DOHH2 (cell line): Measurements from ENCODE around the gene PTPN4.

Source experiments
- H3F3A ChIP-seq: fragments of 200-600 bp; sonication (generic), shearing (Covaris generic); 2 replicates; pipeline ENCODE4 v1.6.0; 2016; ENCODE audit warnings: antibody characterized with exemption, mild to moderate bottlenecking; ENCODE audit not compliant: control insufficient read depth, insufficient read depth
- H3K27ac ChIP-seq: fragments of 200-600 bp; sonication (generic); 2 replicates; pipeline ENCODE4 v1.5.1; 2014; ENCODE audit warnings: low read depth, mild to moderate bottlenecking, low read length, moderate library complexity
- H3K27me3 ChIP-seq: fragments of 200-600 bp; sonication (generic); 2 replicates; pipeline ENCODE4 v1.6.1; 2014; ENCODE audit warnings: mild to moderate bottlenecking, low read length, mixed read lengths; ENCODE audit not compliant: control insufficient read depth
- H3K36me3 ChIP-seq: fragments of 200-600 bp; sonication (generic); 2 replicates; pipeline ENCODE4 v1.6.1; 2014; ENCODE audit warnings: mild to moderate bottlenecking, low read length, moderate library complexity, mixed read lengths; ENCODE audit not compliant: control insufficient read depth
- H3K4me1 ChIP-seq: fragments of 200-600 bp; sonication (generic); 2 replicates; pipeline ENCODE4 v1.6.1; 2014; ENCODE audit warnings: mild to moderate bottlenecking, low read length, mixed read lengths; ENCODE audit not compliant: control insufficient read depth
- H3K4me2 ChIP-seq: fragments of 200-600 bp; sonication (generic); 2 replicates; pipeline ENCODE4 v1.6.0; 2014; ENCODE audit warnings: mild to moderate bottlenecking, low read length, moderate library complexity
- H3K4me3 ChIP-seq: fragments of 200-600 bp; sonication (generic); 2 replicates; pipeline ENCODE4 v1.5.1; 2014; ENCODE audit warnings: mild to moderate bottlenecking, low read length, mixed read lengths
- H3K79me2 ChIP-seq: fragments of 200-600 bp; sonication (generic); 2 replicates; pipeline ENCODE4 v1.6.1; 2014; ENCODE audit warnings: mild to moderate bottlenecking, low read length, mixed read lengths; ENCODE audit not compliant: control insufficient read depth
- H3K9me2 ChIP-seq: fragments of 200-600 bp; sonication (generic); replicated peaks from 2 replicates; pipeline ENCODE4 v1.6.1; 2014; ENCODE audit warnings: mild to moderate bottlenecking, low read length, mixed read lengths; ENCODE audit not compliant: control insufficient read depth
- H3K9me3 ChIP-seq: fragments of 200-600 bp; sonication (generic); 2 replicates; pipeline ENCODE4 v1.6.1; 2014; ENCODE audit warnings: antibody characterized with exemption, low read length, mixed read lengths; ENCODE audit not compliant: control insufficient read depth, insufficient read depth
- H4K20me1 ChIP-seq: fragments of 200-600 bp; sonication (generic); 2 replicates; pipeline ENCODE4 v1.6.0; 2014; ENCODE audit warnings: low read depth, mild to moderate bottlenecking, antibody characterized with exemption, low read length, moderate library complexity; ENCODE audit not compliant: control insufficient read depth, insufficient read depth
- CTCF ChIP-seq: fragments of 200-600 bp; sonication (generic); IDR thresholded peaks from one replicate; pipeline ENCODE4 v1.5.1; 2014; ENCODE audit warnings: antibody characterized with exemption, mild to moderate bottlenecking, low read depth, low read length; ENCODE audit not compliant: poor library complexity, severe bottlenecking
- EZH2phosphoT487 ChIP-seq: fragments of 200-600 bp; sonication (generic); IDR thresholded peaks from 2 replicates; pipeline ENCODE4 v1.6.1; 2017; ENCODE audit warnings: borderline replicate concordance, mild to moderate bottlenecking, antibody characterized with exemption, low read length, moderate library complexity, mixed read lengths

PTPN4 gene

GRCh38 chr2:120014226-120014980 lies 254.7 kb downstream of the PTPN4 start:
- Histone ChIP-seq H3K27me3 (peaks cover 12% of the 10 kb centered on the region), H3K79me2 (no peaks in the 10 kb centered on the region), H3K27ac (no peak overlapping the region), H3F3A (peaks cover 3% of the 10 kb centered on the region; the same call in 1 of the 2 replicates), H3K4me2 (peak overlapping the region; percentile 96; the same call in 1 of the 2 replicates), H3K9me2 (no peaks in the 10 kb centered on the region), H3K4me1 (peaks cover 18% of the 10 kb centered on the region), H3K9me3 (no peaks in the 10 kb centered on the region), H4K20me1 (0 out of 2 replicates have a peak, but pooled peaks cover 4% of the 10 kb centered on the region), H3K36me3 (no peaks in the 10 kb centered on the region; the same call in 1 of the 2 replicates), H3K4me3 (no peak overlapping the region)
- TF ChIP-seq CTCF = no peak
- TF ChIP-seq EZH2phosphoT487 = no peak

GRCh38 chr2:120016800-120017199 lies 257.1 kb downstream of the PTPN4 start:
- Histone ChIP-seq H3F3A (peaks cover 3% of the 10 kb centered on the region; the same call in 1 of the 2 replicates), H3K9me3 (no peaks in the 10 kb centered on the region), H3K36me3 (no peaks in the 10 kb centered on the region; the same call in 1 of the 2 replicates), H3K27me3 (peaks cover 10% of the 10 kb centered on the region; the same call in 1 of the 2 replicates), H3K4me3 (no peak overlapping the region), H3K79me2 (no peaks in the 10 kb centered on the region), H3K4me2 (no peak overlapping the region), H3K27ac (no peak overlapping the region), H4K20me1 (0 out of 2 replicates have a peak, but pooled peaks cover 4% of the 10 kb centered on the region), H3K4me1 (peaks cover 18% of the 10 kb centered on the region), H3K9me2 (no peaks in the 10 kb centered on the region)
- TF ChIP-seq CTCF (no peak), EZH2phosphoT487 (no peak)

- peaks cover 3% of the 10 kb centered on the region; the same call in 1 of the 2 replicates for H3F3A ChIP-seq
- H3K4me2 ChIP-seq = no peak overlapping the region
- H3K9me3 ChIP-seq = no peaks in the 10 kb centered on the region
- H3K4me3 ChIP-seq = no peak overlapping the region
- H4K20me1 ChIP-seq = 0 out of 2 replicates have a peak, but pooled peaks cover 4% of the 10 kb centered on the region
- H3K79me2 ChIP-seq = no peaks in the 10 kb centered on the region
- peaks cover 10% of the 10 kb centered on the region; the same call in 1 of the 2 replicates for H3K27me3 ChIP-seq
- TF ChIP-seq EZH2phosphoT487 (no peak), CTCF (no peak)
- H3K4me1 ChIP-seq = peaks cover 16% of the 10 kb centered on the region
- H3K27ac ChIP-seq = no peak overlapping the region
- H3K36me3 ChIP-seq = no peaks in the 10 kb centered on the region; the same call in 1 of the 2 replicates
- H3K9me2 ChIP-seq = no peaks in the 10 kb centered on the region
Observed at GRCh38 chr2:120017201-120017600, 257.5 kb downstream of the PTPN4 start.
